Measurements from ENCODE around the gene RNPEPL1. TPM values are rescaled to one million over a fixed set of nuclear protein-coding genes. Genes with fewer than 3 reads are reported as not detected.

Gene RNPEPL1
- total RNA-seq, 1 experiment from 2014 or later = 5.6 TPM

- peak; percentile 95 for DNase-seq (ENCODE audit: low spot score)
- in situ Hi-C loops (cut with HindIII; ENCODE audit: low sequenced_read_pairs) = no loop called here
Observed at GRCh38 chr2:240586198-240586918, 18.1 kb downstream of the RNPEPL1 start, which contains the start of gene CAPN10. Gene CAPN10 (plus strand): TSS chr2:240586734. CDS start chr2:240586912, 178 bp downstream.

- in situ Hi-C loops (cut with HindIII; ENCODE audit: low sequenced_read_pairs) = no loop called here
- DNase-seq (ENCODE audit: low spot score) = peak; percentile 46
Observed at GRCh38 chr2:240586919-240587800, 18.9 kb downstream of the RNPEPL1 start.

GRCh38 chr2:240588006-240588655, 19.8 kb downstream of the RNPEPL1 start:
- no peak for DNase-seq (ENCODE audit: low spot score)
- in situ Hi-C loops (cut with HindIII; ENCODE audit: low sequenced_read_pairs) = no loop called here

GRCh38 chr2:240588669-240589068, 20.4 kb downstream of the RNPEPL1 start:
- in situ Hi-C loops (cut with HindIII; ENCODE audit: low sequenced_read_pairs) = no loop called here
- no peak for DNase-seq (ENCODE audit: low spot score)

GRCh38 chr2:240589375-240589774, 21.1 kb downstream of the RNPEPL1 start:
- in situ Hi-C loops (cut with HindIII; ENCODE audit: low sequenced_read_pairs) = no loop called here

GRCh38 chr2:240589850-240590525, 21.7 kb downstream of the RNPEPL1 start:
- in situ Hi-C loops (cut with HindIII; ENCODE audit: low sequenced_read_pairs) = no loop called here
- no peak for DNase-seq (ENCODE audit: low spot score)

More at GRCh38 chr2:240589375-240589774, 21.1 kb downstream of the RNPEPL1 start:
- no peak for DNase-seq (ENCODE audit: low spot score)

- in situ Hi-C loops (cut with HindIII; ENCODE audit: low sequenced_read_pairs) = no loop called here
- no peak for DNase-seq (ENCODE audit: low spot score)
Observed at GRCh38 chr2:240590681-240591111, 22.4 kb downstream of the RNPEPL1 start.

- in situ Hi-C loops (cut with HindIII; ENCODE audit: low sequenced_read_pairs) = no loop called here
- DNase-seq (ENCODE audit: low spot score) = no peak
Observed at GRCh38 chr2:240591226-240591625, 22.9 kb downstream of the RNPEPL1 start.

- no peak for DNase-seq (ENCODE audit: low spot score)
- in situ Hi-C loops (cut with HindIII; ENCODE audit: low sequenced_read_pairs) = no loop called here
Observed at GRCh38 chr2:240591784-240592183, 23.5 kb downstream of the RNPEPL1 start.

GRCh38 chr2:240593026-240593702, 24.9 kb downstream of the RNPEPL1 start:
- in situ Hi-C loops (cut with HindIII; ENCODE audit: low sequenced_read_pairs) = no loop called here
- DNase-seq (ENCODE audit: low spot score) = peak; percentile 42

- no peak for DNase-seq (ENCODE audit: low spot score)
- in situ Hi-C loops (cut with HindIII; ENCODE audit: low sequenced_read_pairs) = no loop called here
Observed at GRCh38 chr2:240593703-240594451, 25.6 kb downstream of the RNPEPL1 start.

- DNase-seq (ENCODE audit: low spot score) = no peak
- in situ Hi-C loops (cut with HindIII; ENCODE audit: low sequenced_read_pairs) = no loop called here
Observed at GRCh38 chr2:240594511-240595380, 26.5 kb downstream of the RNPEPL1 start.

- in situ Hi-C loops (cut with HindIII; ENCODE audit: low sequenced_read_pairs) = no loop called here
- DNase-seq (ENCODE audit: low spot score) = peak; percentile 42
Observed at GRCh38 chr2:240595381-240596079, 27.2 kb downstream of the RNPEPL1 start.

- DNase-seq (ENCODE audit: low spot score) = no peak
- in situ Hi-C loops (cut with HindIII; ENCODE audit: low sequenced_read_pairs) = no loop called here
Observed at GRCh38 chr2:240596080-240596460, 27.8 kb downstream of the RNPEPL1 start.

- in situ Hi-C loops (cut with HindIII; ENCODE audit: low sequenced_read_pairs) = no loop called here
- peak; percentile 93 for DNase-seq (ENCODE audit: low spot score)
Observed at GRCh38 chr2:240596491-240596931, 28.2 kb downstream of the RNPEPL1 start.

GRCh38 chr2:240597054-240597418, 28.8 kb downstream of the RNPEPL1 start:
- in situ Hi-C loops (cut with HindIII; ENCODE audit: low sequenced_read_pairs) = no loop called here
- DNase-seq (ENCODE audit: low spot score) = no peak

Measured in G401 (cell line).